GM18499 (cell line): ENCODE measurements around the gene SLC22A4.

Experiments used
- ATAC-seq: cut with Tn5 transposase; IDR thresholded peaks from one replicate; pipeline ENCODE4 v1.9.1; 2021; ENCODE audit warnings: moderate number of reproducible peaks; ENCODE audit not compliant: insufficient read depth, unreplicated experiment

The SLC22A4 gene

GRCh38 chr5:132323202-132323601 is 29.0 kb downstream of the SLC22A4 start:
- ATAC-seq = no peak

- no peak for ATAC-seq
These were observed 31.5 kb downstream of the SLC22A4 start for GRCh38 chr5:132325691-132326090.

GRCh38 chr5:132327252-132327955 is 33.2 kb downstream of the SLC22A4 start:
- no peak for ATAC-seq

- no peak for ATAC-seq
These were observed 40.6 kb downstream of the SLC22A4 start for GRCh38 chr5:132334812-132335211.

GRCh38 chr5:132335402-132335801 is 41.2 kb downstream of the SLC22A4 start:
- ATAC-seq = no peak

- no peak for ATAC-seq
These were observed 45.3 kb downstream of the SLC22A4 start for GRCh38 chr5:132339502-132339901.

- ATAC-seq = no peak
These were observed 48.3 kb downstream of the SLC22A4 start for GRCh38 chr5:132342291-132343180.

GRCh38 chr5:132344775-132345514 is 50.8 kb downstream of the SLC22A4 start:
- no peak for ATAC-seq

GRCh38 chr5:132353486-132353995 is 59.3 kb downstream of the SLC22A4 start:
- no peak for ATAC-seq

- no peak for ATAC-seq
These were observed 60.4 kb downstream of the SLC22A4 start for GRCh38 chr5:132354381-132355139.

- ATAC-seq = no peak
These were observed 61.1 kb downstream of the SLC22A4 start for GRCh38 chr5:132355140-132355765.

- no peak for ATAC-seq
These were observed 64.6 kb downstream of the SLC22A4 start for GRCh38 chr5:132358775-132359174.

GRCh38 chr5:132362086-132362485 is 67.9 kb downstream of the SLC22A4 start:
- no peak for ATAC-seq

- ATAC-seq = no peak
These were observed 69.4 kb downstream of the SLC22A4 start for GRCh38 chr5:132363431-132364112.

GRCh38 chr5:132364319-132364718 is 70.1 kb downstream of the SLC22A4 start:
- ATAC-seq = no peak

GRCh38 chr5:132365213-132365612 is 71.0 kb downstream of the SLC22A4 start:
- ATAC-seq = no peak

- no peak for ATAC-seq
These were observed 74.0 kb downstream of the SLC22A4 start for GRCh38 chr5:132368186-132368585.

GRCh38 chr5:132369007-132369473 is 74.8 kb downstream of the SLC22A4 start:
- no peak for ATAC-seq
